HG03108 (cell line): ENCODE measurements around the gene PTPRG.
"Not testable (repeated sequence)": the region's sequence is repeated elsewhere in the genome, so short reads cannot be mapped to it uniquely, and the experiment has no call there.

Source experiments
- ATAC-seq: cut with Tn5 transposase; IDR thresholded peaks from one replicate; pipeline ENCODE4 v1.9.1; 2021; ENCODE audit warnings: moderate library complexity; ENCODE audit not compliant: unreplicated experiment

Gene PTPRG

GRCh38 chr3:61813636-61814035 lies 252.3 kb downstream of the PTPRG start:
- no peak for ATAC-seq

- no peak for ATAC-seq
Measured at GRCh38 chr3:61814674-61815073, 253.3 kb downstream of the PTPRG start.

- not testable (repeated sequence) for ATAC-seq
Measured at GRCh38 chr3:61816304-61816703, 254.9 kb downstream of the PTPRG start.

GRCh38 chr3:61819861-61820260 lies 258.5 kb downstream of the PTPRG start:
- ATAC-seq = no peak

GRCh38 chr3:61820306-61820992 lies 259.1 kb downstream of the PTPRG start:
- no peak for ATAC-seq

- ATAC-seq = no peak
Measured at GRCh38 chr3:61821823-61822251, 260.5 kb downstream of the PTPRG start.

- no peak for ATAC-seq
Measured at GRCh38 chr3:61822588-61822987, 261.2 kb downstream of the PTPRG start.

GRCh38 chr3:61824553-61825135 lies 263.3 kb downstream of the PTPRG start:
- ATAC-seq = no peak

GRCh38 chr3:61826161-61826560 lies 264.8 kb downstream of the PTPRG start:
- no peak for ATAC-seq

- ATAC-seq = no peak
Measured at GRCh38 chr3:61828184-61828874, 267.0 kb downstream of the PTPRG start.

- no peak for ATAC-seq
Measured at GRCh38 chr3:61828880-61829721, 267.7 kb downstream of the PTPRG start.

- no peak for ATAC-seq
Measured at GRCh38 chr3:61829722-61830350, 268.5 kb downstream of the PTPRG start.

- no peak for ATAC-seq
Measured at GRCh38 chr3:61831973-61832372, 270.6 kb downstream of the PTPRG start.

GRCh38 chr3:61832375-61833229 lies 271.2 kb downstream of the PTPRG start:
- no peak for ATAC-seq

- ATAC-seq = no peak
Measured at GRCh38 chr3:61839256-61839655, 277.9 kb downstream of the PTPRG start.

- no peak for ATAC-seq
Measured at GRCh38 chr3:61841111-61841845, 279.9 kb downstream of the PTPRG start.

- ATAC-seq = no peak
Measured at GRCh38 chr3:61841988-61842387, 280.6 kb downstream of the PTPRG start.

GRCh38 chr3:61844346-61844745 lies 283.0 kb downstream of the PTPRG start:
- no peak for ATAC-seq

GRCh38 chr3:61846488-61846887 lies 285.1 kb downstream of the PTPRG start:
- no peak for ATAC-seq
